ENCODE measurements around the gene AGRP. TPM values are rescaled to one million over a fixed set of nuclear protein-coding genes. Genes with fewer than 3 reads are reported as not detected.
A peak's percentile ranks its signal among the peaks of the same experiment; 100 is the strongest.
"Not testable (repeated sequence)": the region's sequence is repeated elsewhere in the genome, so short reads cannot be mapped to it uniquely, and the experiment has no call there.

The AGRP gene
- total and polyA plus RNA-seq, 5 donors from 2014 or later: not detected

GRCh38 chr16:67490335-67491096 is 7.2 kb upstream of the AGRP start:
- Histone ChIP-seq H3K27ac (ENCODE audit: insufficient read depth, low read length, poor library complexity, severe bottlenecking) (no peak overlapping the region), H3K9me3 (ENCODE audit: control insufficient read depth in 2 of 2, low read length in 2 of 2) (no peaks in the 10 kb centered on the region), H3K4me3 (ENCODE audit: low read depth, low read length) (no peak overlapping the region), H3K36me3 (ENCODE audit: control insufficient read depth, insufficient read depth, low read length) (peaks cover 10% of the 10 kb centered on the region), H3K4me1 (ENCODE audit: control insufficient read depth, insufficient read depth, low read length, poor library complexity, severe bottlenecking) (peaks cover 7% of the 10 kb centered on the region), H3K27me3 (ENCODE audit: control insufficient read depth, insufficient read depth, low read length) (no peaks in the 10 kb centered on the region)
- Mint-ChIP-seq H3K9me3 (no peaks in the 10 kb centered on the region), H3K36me3 (peaks cover 12% of the 10 kb centered on the region), H3K4me1 (peaks cover 6 to 15% (median 12%) of the 10 kb centered on the region in 4 donors), H3K27me3 (no peaks in the 10 kb centered on the region), H3K4me3 (no peak overlapping the region), H3K27ac (peak overlapping the region in 2 of 3 donors; percentile 9 to 25)
- no peak for DNase-seq
- ATAC-seq (ENCODE audit: low read depth in 2 of 2): no peak

- H3K4me1 ChIP-seq (ENCODE audit: control insufficient read depth, insufficient read depth, low read length, poor library complexity, severe bottlenecking): peaks cover 7% of the 10 kb centered on the region
- no peaks in the 10 kb centered on the region for H3K27me3 ChIP-seq (ENCODE audit: control insufficient read depth, insufficient read depth, low read length)
- peak overlapping the region in 2 of 3 donors; percentile 65 to 89 for H3K27ac Mint-ChIP-seq
- H3K4me3 Mint-ChIP-seq: no peak overlapping the region
- H3K9me3 Mint-ChIP-seq: no peaks in the 10 kb centered on the region
- no peaks in the 10 kb centered on the region for H3K27me3 Mint-ChIP-seq
- H3K4me1 Mint-ChIP-seq: peaks cover 6 to 11% (median 9%) of the 10 kb centered on the region in 4 donors
- no peaks in the 10 kb centered on the region for H3K9me3 ChIP-seq (ENCODE audit: control insufficient read depth in 2 of 2, low read length in 2 of 2)
- ATAC-seq (ENCODE audit: low read depth in 2 of 2): no peak
- peaks cover 15% of the 10 kb centered on the region for H3K36me3 ChIP-seq (ENCODE audit: control insufficient read depth, insufficient read depth, low read length)
- H3K36me3 Mint-ChIP-seq: peaks cover 12% of the 10 kb centered on the region
- no peak for DNase-seq
- H3K4me3 ChIP-seq (ENCODE audit: low read depth, low read length): no peak overlapping the region
- H3K27ac ChIP-seq (ENCODE audit: insufficient read depth, low read length, poor library complexity, severe bottlenecking): no peak overlapping the region
Observed at GRCh38 chr16:67489401-67490083, 6.2 kb upstream of the AGRP start.

GRCh38 chr16:67487561-67487960 is 4.2 kb upstream of the AGRP start:
- not testable (repeated sequence) for H3K4me1 ChIP-seq (ENCODE audit: control insufficient read depth, insufficient read depth, low read length, poor library complexity, severe bottlenecking); H3K9me3 Mint-ChIP-seq; DNase-seq; H3K27ac ChIP-seq (ENCODE audit: insufficient read depth, low read length, poor library complexity, severe bottlenecking); H3K27me3 ChIP-seq (ENCODE audit: control insufficient read depth, insufficient read depth, low read length); ATAC-seq (ENCODE audit: low read depth in 2 of 2); H3K27me3 Mint-ChIP-seq; H3K4me3 Mint-ChIP-seq; H3K36me3 Mint-ChIP-seq; H3K4me3 ChIP-seq (ENCODE audit: low read depth, low read length); H3K9me3 ChIP-seq (ENCODE audit: control insufficient read depth in 2 of 2, low read length in 2 of 2)
- Mint-ChIP-seq H3K4me1 (peaks cover under 1 to 20% (median 7%) of the 10 kb centered on the region in 4 donors), H3K27ac (peak overlapping the region in 1 of 3 donors; percentile 47)
- peaks cover 21% of the 10 kb centered on the region for H3K36me3 ChIP-seq (ENCODE audit: control insufficient read depth, insufficient read depth, low read length)

GRCh38 chr16:67486805-67487204 is 3.5 kb upstream of the AGRP start:
- Mint-ChIP-seq H3K36me3 (peaks cover 4% of the 10 kb centered on the region), H3K27ac (no peak overlapping the region), H3K4me3 (no peak overlapping the region), H3K9me3 (no peaks in the 10 kb centered on the region), H3K27me3 (no peaks in the 10 kb centered on the region), H3K4me1 (peaks cover 4 to 27% (median 14%) of the 10 kb centered on the region in 4 donors)
- no peaks in the 10 kb centered on the region for H3K9me3 ChIP-seq (ENCODE audit: control insufficient read depth in 2 of 2, low read length in 2 of 2)
- H3K27me3 ChIP-seq (ENCODE audit: control insufficient read depth, insufficient read depth, low read length): no peaks in the 10 kb centered on the region
- no peak for ATAC-seq (ENCODE audit: low read depth in 2 of 2)
- no peak overlapping the region for H3K27ac ChIP-seq (ENCODE audit: insufficient read depth, low read length, poor library complexity, severe bottlenecking)
- peaks cover 17% of the 10 kb centered on the region for H3K4me1 ChIP-seq (ENCODE audit: control insufficient read depth, insufficient read depth, low read length, poor library complexity, severe bottlenecking)
- H3K36me3 ChIP-seq (ENCODE audit: control insufficient read depth, insufficient read depth, low read length): peaks cover 21% of the 10 kb centered on the region
- H3K4me3 ChIP-seq (ENCODE audit: low read depth, low read length): no peak overlapping the region
- no peak for DNase-seq

- Mint-ChIP-seq H3K27ac (peak overlapping the region in 2 of 3 donors; percentile 59 to 82), H3K9me3 (no peaks in the 10 kb centered on the region), H3K36me3 (peaks cover 4% of the 10 kb centered on the region), H3K4me1 (peaks cover 4 to 45% (median 23%) of the 10 kb centered on the region in 4 donors), H3K4me3 (peak overlapping the region in 2 of 4 donors; percentile 56 to 61), H3K27me3 (peaks cover 6% of the 10 kb centered on the region)
- Histone ChIP-seq H3K36me3 (ENCODE audit: control insufficient read depth, insufficient read depth, low read length) (peaks cover 21% of the 10 kb centered on the region), H3K4me1 (ENCODE audit: control insufficient read depth, insufficient read depth, low read length, poor library complexity, severe bottlenecking) (peaks cover 37% of the 10 kb centered on the region), H3K27me3 (ENCODE audit: control insufficient read depth, insufficient read depth, low read length) (no peaks in the 10 kb centered on the region), H3K4me3 (ENCODE audit: low read depth, low read length) (no peak overlapping the region), H3K27ac (ENCODE audit: insufficient read depth, low read length, poor library complexity, severe bottlenecking) (peak overlapping the region; percentile 15), H3K9me3 (ENCODE audit: control insufficient read depth in 2 of 2, low read length in 2 of 2) (no peaks in the 10 kb centered on the region)
- ATAC-seq (ENCODE audit: low read depth in 2 of 2) (no peak), DNase-seq (no peak)
Observed at GRCh38 chr16:67483731-67484525, 581 bp upstream of the AGRP start.

- DNase-seq: peak in 1 of 3 donors; percentile 10
- peak overlapping the region; percentile 98 to 100 (median 99) for H3K27ac Mint-ChIP-seq
- H3K36me3 ChIP-seq (ENCODE audit: control insufficient read depth, insufficient read depth, low read length): peaks cover 19% of the 10 kb centered on the region
- H3K4me1 ChIP-seq (ENCODE audit: control insufficient read depth, insufficient read depth, low read length, poor library complexity, severe bottlenecking): peaks cover 37% of the 10 kb centered on the region
- H3K27me3 Mint-ChIP-seq: peaks cover 6% of the 10 kb centered on the region
- H3K27ac ChIP-seq (ENCODE audit: insufficient read depth, low read length, poor library complexity, severe bottlenecking): peak overlapping the region; percentile 98
- ATAC-seq (ENCODE audit: low read depth in 2 of 2): no peak
- no peaks in the 10 kb centered on the region for H3K9me3 Mint-ChIP-seq
- no peaks in the 10 kb centered on the region for H3K9me3 ChIP-seq (ENCODE audit: control insufficient read depth in 2 of 2, low read length in 2 of 2)
- peak overlapping the region; percentile 97 to 99 (median 99) for H3K4me3 Mint-ChIP-seq
- H3K4me1 Mint-ChIP-seq: peaks cover 5 to 58% (median 33%) of the 10 kb centered on the region in 4 donors
- peak overlapping the region; percentile 95 for H3K4me3 ChIP-seq (ENCODE audit: low read depth, low read length)
- H3K36me3 Mint-ChIP-seq: peaks cover under 1% of the 10 kb centered on the region
- H3K27me3 ChIP-seq (ENCODE audit: control insufficient read depth, insufficient read depth, low read length): no peaks in the 10 kb centered on the region
Observed at GRCh38 chr16:67482233-67482924, 968 bp downstream of the AGRP start.
